IPS DF 6.9 (cell line): ENCODE results near the gene EPB41L5.
A peak's percentile ranks its signal among the peaks of the same experiment; 100 is the strongest.
"Not testable (repeated sequence)": the region's sequence is repeated elsewhere in the genome, so short reads cannot be mapped to it uniquely, and the experiment has no call there.

ENCODE experiments used
- DNase-seq: peaks from one replicate; pipeline ENCODE4 v3.0.0-alpha.2; 2013; ENCODE audit warnings: low read depth, low spot score
- H3K27ac ChIP-seq: one replicate; pipeline ENCODE4 v1.5.1; 2013; ENCODE audit warnings: low read length, control low read depth
- H3K27me3 ChIP-seq: 2 replicates; pipeline ENCODE4 v1.6.1; 2013; ENCODE audit warnings: mild to moderate bottlenecking, low read length; ENCODE audit not compliant: control insufficient read depth, insufficient read depth
- H3K36me3 ChIP-seq: 2 replicates; pipeline ENCODE4 v1.6.1; 2013; ENCODE audit warnings: low read length; ENCODE audit not compliant: control insufficient read depth, insufficient read depth
- H3K4me1 ChIP-seq: 2 replicates; pipeline ENCODE4 v1.6.1; 2013; ENCODE audit warnings: low read length; ENCODE audit not compliant: control insufficient read depth, insufficient read depth
- H3K4me3 ChIP-seq: 2 replicates; pipeline ENCODE4 v1.5.1; 2013; ENCODE audit warnings: mild to moderate bottlenecking, low read length
- H3K9me3 ChIP-seq: 2 replicates; pipeline ENCODE4 v1.6.1; 2013; ENCODE audit warnings: low read length, inconsistent platforms; ENCODE audit not compliant: control insufficient read depth, insufficient read depth
- WGBS: extraction: QIAGEN DNeasy Blood & Tissue Kit; methylation state at CpG from one replicate; pipeline ENCODE4 v1.1.7; 2013; ENCODE audit warnings: mixed read lengths, missing lambda C conversion rate; ENCODE audit not compliant: insufficient read length, insufficient coverage; 5-methylcytosine and 5-hydroxymethylcytosine counted together

The EPB41L5 gene

DNA sequence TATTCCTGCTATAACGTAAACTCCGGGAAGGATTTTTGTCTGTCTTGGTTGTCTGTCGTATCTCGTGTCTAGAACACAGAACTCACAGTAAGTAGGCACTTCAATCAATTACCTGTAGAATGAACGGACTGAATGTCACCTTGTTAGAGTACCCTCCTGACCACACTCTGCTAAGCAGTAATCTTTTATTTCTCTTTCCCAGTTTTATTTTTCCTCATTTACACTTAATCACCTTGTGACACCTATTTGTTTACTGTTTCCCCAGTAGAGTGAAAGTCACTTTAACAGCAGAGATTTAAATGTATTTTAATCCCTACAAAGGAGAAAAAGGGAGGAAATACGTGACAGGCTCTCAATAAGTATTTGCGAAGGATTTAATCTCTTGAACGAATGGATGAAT is 514 bp upstream of the EPB41L5 start:
- Histone ChIP-seq H3K4me3 (no peak overlapping the region; the same call in 1 of the 2 replicates), H3K36me3 (no peaks in the 10 kb centered on the region), H3K4me1 (peaks cover 2% of the 10 kb centered on the region; the same call in 1 of the 2 replicates), H3K27me3 (0 out of 2 replicates have a peak, but pooled peaks cover 1% of the 10 kb centered on the region), H3K27ac (no peak overlapping the region), H3K9me3 (no peaks in the 10 kb centered on the region)
- DNase-seq = no peak
- WGBS = no CpG with 5 or more reads among the region's 8 CpGs

DNA sequence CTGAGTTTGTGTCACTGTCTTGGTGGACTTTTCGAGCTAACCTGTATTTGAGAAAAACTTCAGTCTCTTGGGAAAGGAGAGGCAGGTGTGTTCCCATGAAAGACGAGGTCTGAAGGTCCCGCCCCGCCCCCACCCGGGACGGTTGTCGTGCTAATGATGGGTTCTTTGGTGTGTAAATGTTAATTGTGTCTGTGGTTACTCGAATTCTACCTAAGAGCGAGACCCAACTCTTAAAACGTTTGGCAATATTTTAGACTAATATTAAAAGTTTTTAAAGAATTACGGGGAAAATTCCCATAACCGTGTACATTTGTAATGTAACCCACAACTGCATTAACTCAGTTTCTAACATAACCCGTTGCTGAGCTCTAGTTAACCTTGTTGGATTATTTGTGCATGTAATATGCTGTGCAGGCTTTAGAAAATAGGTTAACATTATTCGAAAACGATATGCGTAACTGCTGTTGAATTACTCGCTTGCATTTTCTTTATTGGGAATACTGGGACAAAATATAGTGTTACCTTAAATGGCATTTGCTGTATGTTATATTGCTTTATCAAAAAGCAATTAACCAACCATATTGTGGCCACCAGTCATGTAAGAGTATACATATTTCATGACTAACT is 833 bp downstream of the EPB41L5 start:
- no peaks in the 10 kb centered on the region for H3K36me3 ChIP-seq
- DNase-seq = no peak
- WGBS = no CpG with 5 or more reads among the region's 17 CpGs
- H3K4me3 ChIP-seq = peak overlapping the region; percentile 94
- H3K4me1 ChIP-seq = peaks cover 2% of the 10 kb centered on the region; the same call in 1 of the 2 replicates
- H3K27me3 ChIP-seq = 0 out of 2 replicates have a peak, but pooled peaks cover 1% of the 10 kb centered on the region
- no peaks in the 10 kb centered on the region for H3K9me3 ChIP-seq
- H3K27ac ChIP-seq = no peak overlapping the region

DNA sequence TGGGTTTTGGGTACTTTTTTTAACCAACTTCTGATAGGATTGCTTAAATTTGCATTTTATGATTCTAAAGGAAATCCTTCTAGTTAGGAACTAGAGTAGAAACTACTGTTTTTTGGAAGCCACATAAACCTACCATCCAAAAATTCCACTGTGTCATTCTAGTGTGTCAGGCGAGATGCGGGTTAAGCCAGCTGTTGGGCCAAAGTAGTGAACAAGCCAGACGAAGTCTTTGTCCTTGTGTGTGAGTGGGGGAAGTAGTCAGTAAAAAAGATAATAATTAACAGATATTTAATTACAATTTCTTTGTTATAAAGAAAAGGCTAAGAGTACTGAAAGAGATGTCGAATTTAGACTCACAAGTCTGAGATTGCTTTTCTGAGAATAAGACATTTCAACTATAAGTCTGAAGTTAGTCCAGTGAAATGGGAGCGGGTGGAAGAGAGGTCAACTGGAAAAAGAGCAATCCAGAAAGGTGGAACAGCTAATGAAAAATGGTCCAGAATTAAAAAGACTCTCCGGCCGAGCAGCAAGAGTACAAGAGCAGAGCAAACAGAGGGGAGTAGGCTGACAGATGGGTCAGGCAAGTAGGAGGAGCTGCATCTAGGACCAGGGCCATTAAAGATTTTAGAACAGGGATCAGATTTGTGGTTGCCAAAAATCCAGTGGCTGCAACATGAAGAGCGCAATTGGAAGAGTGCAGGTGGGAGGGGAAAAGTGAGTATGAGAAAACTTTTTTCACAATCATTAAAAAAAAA is 1.5 kb downstream of the EPB41L5 start:
- no peak for DNase-seq
- no CpG with 5 or more reads among the region's 8 CpGs for WGBS
- no peak overlapping the region for H3K27ac ChIP-seq
- peaks cover 2% of the 10 kb centered on the region; the same call in 1 of the 2 replicates for H3K4me1 ChIP-seq
- no peak overlapping the region; the same call in 1 of the 2 replicates for H3K4me3 ChIP-seq
- 0 out of 2 replicates have a peak, but pooled peaks cover 1% of the 10 kb centered on the region for H3K27me3 ChIP-seq
- no peaks in the 10 kb centered on the region for H3K9me3 ChIP-seq
- no peaks in the 10 kb centered on the region for H3K36me3 ChIP-seq

DNA sequence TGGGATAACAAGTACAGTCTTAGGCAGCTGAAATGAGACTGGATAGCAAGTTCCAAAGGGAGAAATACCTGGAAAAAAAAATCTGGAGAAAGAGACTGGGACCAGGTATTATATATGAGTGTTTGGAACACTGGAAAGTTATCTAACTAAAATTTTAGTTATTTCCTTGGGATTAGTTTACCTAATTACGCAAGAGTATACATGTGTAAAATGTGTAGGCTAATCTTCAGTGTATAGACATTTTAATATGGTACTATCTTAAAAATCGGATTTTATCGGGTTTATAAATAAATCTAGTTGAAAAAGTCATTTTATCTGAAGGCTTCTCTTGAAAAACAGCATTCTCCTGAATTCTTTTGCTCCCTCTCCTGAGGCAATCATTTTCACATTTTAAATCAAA is 3.9 kb downstream of the EPB41L5 start:
- no peak overlapping the region for H3K27ac ChIP-seq
- no peaks in the 10 kb centered on the region for H3K36me3 ChIP-seq
- no peak overlapping the region for H3K4me3 ChIP-seq
- no CpG with 5 or more reads among the region's 3 CpGs for WGBS
- peaks cover 2% of the 10 kb centered on the region; the same call in 1 of the 2 replicates for H3K4me1 ChIP-seq
- no peaks in the 10 kb centered on the region for H3K27me3 ChIP-seq
- no peak for DNase-seq
- no peaks in the 10 kb centered on the region for H3K9me3 ChIP-seq

DNA sequence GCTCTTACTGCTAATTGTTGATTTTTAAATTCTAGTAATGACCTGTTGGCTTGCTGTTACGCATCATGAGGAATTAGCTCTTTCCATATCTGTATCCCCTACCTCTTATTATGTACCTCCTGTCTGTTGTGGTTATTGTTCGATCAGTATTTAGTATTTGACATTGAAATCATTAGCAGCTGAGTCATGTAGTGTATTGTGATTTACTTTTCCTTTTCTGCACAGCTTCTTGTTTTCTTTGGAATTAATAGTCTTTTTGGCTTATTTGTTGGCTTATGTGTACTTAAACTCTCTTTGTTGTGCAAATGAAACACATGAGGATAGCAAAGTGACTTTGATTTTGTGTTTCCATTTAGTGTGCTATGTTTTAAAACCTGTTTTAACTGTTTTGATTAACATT is 4.3 kb downstream of the EPB41L5 start:
- H3K27me3 ChIP-seq = no peaks in the 10 kb centered on the region
- H3K27ac ChIP-seq = no peak overlapping the region
- H3K36me3 ChIP-seq = no peaks in the 10 kb centered on the region
- H3K9me3 ChIP-seq = no peaks in the 10 kb centered on the region
- H3K4me1 ChIP-seq = peaks cover 1% of the 10 kb centered on the region; the same call in 1 of the 2 replicates
- no CpG with 5 or more reads among the region's 2 CpGs for WGBS
- H3K4me3 ChIP-seq = no peak overlapping the region
- DNase-seq = no peak

DNA sequence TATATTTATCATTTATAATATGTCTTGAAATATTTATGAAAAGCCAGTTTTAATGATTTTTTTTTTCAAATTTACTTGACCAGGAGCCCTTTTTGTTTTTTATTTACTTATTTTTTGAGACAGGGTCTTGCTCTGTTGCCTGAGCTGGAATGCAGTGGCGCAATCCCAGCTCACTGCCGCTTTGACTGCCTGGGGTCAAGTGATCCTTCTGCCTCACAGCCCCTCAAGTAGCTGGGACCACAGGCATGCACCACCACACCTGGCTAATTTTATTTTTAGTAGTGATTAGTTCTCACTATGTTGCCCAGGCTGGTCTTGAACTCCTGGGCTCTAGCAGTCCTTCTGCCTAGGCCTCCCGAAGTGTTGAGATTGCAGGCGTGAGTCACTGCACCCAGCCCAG is 5.7 kb downstream of the EPB41L5 start:
- Histone ChIP-seq H3K27me3 (no peaks in the 10 kb centered on the region), H3K27ac (no peak overlapping the region), H3K9me3 (no peaks in the 10 kb centered on the region), H3K4me1 (no peaks in the 10 kb centered on the region), H3K36me3 (no peaks in the 10 kb centered on the region), H3K4me3 (no peak overlapping the region)
- no peak for DNase-seq
- no CpG with 5 or more reads among the region's 4 CpGs for WGBS

DNA sequence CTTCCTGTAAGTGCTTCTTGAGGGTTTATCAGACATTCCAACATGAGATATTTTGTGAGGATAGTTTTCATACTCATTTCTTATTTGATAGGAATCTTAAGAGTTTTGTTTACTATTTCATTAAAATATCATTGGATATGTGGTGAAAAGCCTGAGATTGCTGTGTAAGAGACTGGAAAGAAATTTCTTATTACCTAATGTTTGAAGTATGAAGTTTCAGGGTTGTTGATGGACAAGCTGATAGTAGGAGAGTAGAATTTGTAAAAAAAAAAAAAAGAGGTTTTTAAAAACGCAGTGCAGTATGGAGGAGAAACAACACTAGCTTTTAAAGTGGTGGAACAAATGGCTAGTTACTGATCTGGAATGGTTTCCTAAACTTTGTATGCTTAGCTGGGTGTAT is 7.7 kb downstream of the EPB41L5 start:
- Histone ChIP-seq H3K4me3 (no peak overlapping the region), H3K36me3 (no peaks in the 10 kb centered on the region), H3K9me3 (no peaks in the 10 kb centered on the region), H3K27me3 (no peaks in the 10 kb centered on the region), H3K4me1 (no peaks in the 10 kb centered on the region), H3K27ac (no peak overlapping the region)
- DNase-seq = no peak
- WGBS = no CpG with 5 or more reads among the region's 1 CpG

DNA sequence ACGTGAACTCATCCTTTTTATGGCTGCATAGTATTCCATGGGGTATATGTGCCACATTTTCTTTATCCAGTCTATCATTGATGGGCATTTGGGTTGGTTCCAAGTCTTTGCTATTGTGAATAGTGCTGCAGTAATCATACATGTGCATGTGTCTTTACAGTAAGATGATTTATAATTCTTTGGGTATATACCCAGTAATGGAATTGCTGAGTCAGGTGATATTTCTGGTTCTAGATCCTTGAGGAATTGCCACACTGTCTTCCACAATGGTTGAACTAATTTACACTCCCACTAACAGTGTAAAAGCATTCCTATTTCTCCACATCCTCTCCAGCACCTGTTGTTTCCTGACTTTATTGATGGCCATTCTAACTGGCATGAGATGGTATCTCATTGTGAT is 9.6 kb downstream of the EPB41L5 start:
- H3K4me1 ChIP-seq, H3K9me3 ChIP-seq, H3K27ac ChIP-seq, DNase-seq, H3K4me3 ChIP-seq, H3K36me3 ChIP-seq, H3K27me3 ChIP-seq: not testable (repeated sequence)
- WGBS = no CpG with 5 or more reads among the region's 1 CpG

DNA sequence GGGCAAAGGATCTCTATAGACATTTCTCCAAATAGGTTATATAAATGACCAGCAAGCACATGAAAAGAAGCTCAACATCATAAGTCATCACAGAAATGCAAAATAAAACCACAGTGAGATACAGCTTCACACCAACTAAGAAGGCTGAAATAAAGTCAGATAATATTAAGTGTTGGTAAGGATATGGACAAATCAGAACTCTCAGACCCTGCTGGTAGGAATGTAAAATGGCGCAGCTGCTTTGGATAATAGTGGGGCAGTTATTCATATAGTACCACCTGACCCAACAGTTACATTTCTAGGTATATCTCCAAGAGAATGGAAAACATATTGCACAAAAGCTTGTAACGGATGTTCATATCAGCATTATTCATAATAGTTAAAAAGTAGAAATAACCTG is 14.0 kb downstream of the EPB41L5 start:
- H3K27me3 ChIP-seq = no peaks in the 10 kb centered on the region
- H3K4me1 ChIP-seq = no peaks in the 10 kb centered on the region
- no peak overlapping the region for H3K4me3 ChIP-seq
- H3K36me3 ChIP-seq = no peaks in the 10 kb centered on the region
- no CpG with 5 or more reads among the region's 2 CpGs for WGBS
- no peak overlapping the region for H3K27ac ChIP-seq
- H3K9me3 ChIP-seq = no peaks in the 10 kb centered on the region
- no peak for DNase-seq

DNA sequence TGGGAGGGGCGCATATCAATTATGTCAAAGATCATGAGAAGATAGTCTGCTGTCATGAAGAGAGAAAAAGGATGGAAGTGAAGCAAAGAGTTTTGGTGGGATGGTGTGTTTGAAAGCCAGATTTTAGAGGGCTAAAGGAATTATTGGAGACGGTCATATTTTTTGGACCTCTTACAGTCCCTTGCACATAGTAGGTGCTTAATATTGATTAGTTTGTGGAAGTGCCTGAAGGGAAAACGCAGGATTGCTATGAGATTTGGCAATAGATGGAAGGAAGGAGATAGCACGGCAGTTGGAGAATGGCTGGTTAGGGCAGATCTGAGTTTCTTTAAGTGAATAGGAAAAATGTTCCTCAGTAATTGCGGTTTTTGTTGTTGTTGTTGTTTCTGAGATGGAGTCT is 15.9 kb downstream of the EPB41L5 start:
- H3K36me3 ChIP-seq = no peaks in the 10 kb centered on the region
- no peak for DNase-seq
- no peak overlapping the region for H3K27ac ChIP-seq
- H3K4me1 ChIP-seq = no peaks in the 10 kb centered on the region
- H3K9me3 ChIP-seq = no peaks in the 10 kb centered on the region
- 100% methylated on average over 1 of the region's 5 CpGs for WGBS
- no peaks in the 10 kb centered on the region for H3K27me3 ChIP-seq
- H3K4me3 ChIP-seq = no peak overlapping the region
